H9 (cell line): ENCODE measurements around the gene TMEM273. TPM values are rescaled to one million over a fixed set of nuclear protein-coding genes. Genes with fewer than 3 reads are reported as not detected.
"Not testable (repeated sequence)": the region's sequence is repeated elsewhere in the genome, so short reads cannot be mapped to it uniquely, and the experiment has no call there.

Experiments used
- DNase-seq: peaks from one replicate; pipeline ENCODE4 v3.0.0-alpha.2; 2017
- H2AFZ ChIP-seq: one replicate; pipeline ENCODE4 v1.6.1; 2013; ENCODE audit warnings: mild to moderate bottlenecking, low read length, control low read depth, moderate library complexity
- H2AK5ac ChIP-seq: 2 replicates; pipeline ENCODE4 v1.6.1; 2013; ENCODE audit warnings: low read length, control low read depth, mixed read lengths; ENCODE audit not compliant: insufficient read length
- H2BK120ac ChIP-seq: one replicate; pipeline ENCODE4 v1.6.1; 2013; ENCODE audit warnings: low read depth, mild to moderate bottlenecking, low read length, control low read depth, inconsistent platforms; ENCODE audit not compliant: poor library complexity, severe bottlenecking
- H2BK12ac ChIP-seq: 2 replicates; pipeline ENCODE4 v1.6.1; 2013; ENCODE audit warnings: low read length, control low read depth, mixed read lengths, low read depth; ENCODE audit not compliant: insufficient read length
- H2BK15ac ChIP-seq: 2 replicates; pipeline ENCODE4 v1.6.1; 2013; ENCODE audit warnings: low read depth, low read length, control low read depth
- H2BK20ac ChIP-seq: one replicate; pipeline ENCODE4 v1.6.1; 2013; ENCODE audit warnings: low read depth, mild to moderate bottlenecking, low read length, control low read depth, inconsistent platforms; ENCODE audit not compliant: poor library complexity, severe bottlenecking
- H2BK5ac ChIP-seq: 2 replicates; pipeline ENCODE4 v1.6.1; 2013; ENCODE audit warnings: low read length, control low read depth, mixed read lengths; ENCODE audit not compliant: insufficient read length
- H3K14ac ChIP-seq: 2 replicates; pipeline ENCODE4 v1.6.1; 2013; ENCODE audit warnings: low read length, control low read depth; ENCODE audit not compliant: insufficient read depth
- H3K18ac ChIP-seq: 2 replicates; pipeline ENCODE4 v1.6.1; 2013; ENCODE audit warnings: low read depth, mild to moderate bottlenecking, mixed read lengths, low read length, control low read depth; ENCODE audit not compliant: insufficient read length
- H3K23ac ChIP-seq: 2 replicates; pipeline ENCODE4 v1.6.1; 2013; ENCODE audit warnings: low read length, control low read depth, mixed read lengths, low read depth; ENCODE audit not compliant: insufficient read length
- H3K23me2 ChIP-seq: 2 replicates; pipeline ENCODE4 v1.6.1; 2013; ENCODE audit warnings: low read depth, mild to moderate bottlenecking, mixed read lengths, low read length, control low read depth; ENCODE audit not compliant: insufficient read length, poor library complexity, severe bottlenecking
- H3K27ac ChIP-seq: 2 replicates; pipeline ENCODE4 v1.5.1; 2013; ENCODE audit warnings: low read length, control low read depth, mixed read lengths, low read depth; ENCODE audit not compliant: insufficient read length
- H3K27me3 ChIP-seq: 2 replicates; pipeline ENCODE4 v1.6.1; 2013; ENCODE audit warnings: low read length, control low read depth, inconsistent platforms; ENCODE audit not compliant: insufficient read depth
- H3K4ac ChIP-seq: 2 replicates; pipeline ENCODE4 v1.6.1; 2013; ENCODE audit warnings: low read depth, mild to moderate bottlenecking, control low read depth, inconsistent platforms, low read length, moderate library complexity
- H3K4me1 ChIP-seq: 2 replicates; pipeline ENCODE4 v1.6.1; 2013; ENCODE audit warnings: low read length, control low read depth, inconsistent platforms; ENCODE audit not compliant: insufficient read depth
- H3K4me2 ChIP-seq: 2 replicates; pipeline ENCODE4 v1.6.1; 2013; ENCODE audit warnings: low read length, control low read depth, mixed read lengths; ENCODE audit not compliant: insufficient read length, insufficient read depth
- H3K56ac ChIP-seq: 2 replicates; pipeline ENCODE4 v1.6.1; 2013; ENCODE audit warnings: low read depth, mild to moderate bottlenecking, mixed read lengths, low read length, control low read depth; ENCODE audit not compliant: insufficient read length
- H3K79me1 ChIP-seq: 2 replicates; pipeline ENCODE4 v1.6.1; 2013; ENCODE audit warnings: low read depth, mild to moderate bottlenecking, moderate library complexity, low read length, control low read depth, inconsistent platforms; ENCODE audit not compliant: insufficient read depth, poor library complexity, severe bottlenecking
- H3K79me2 ChIP-seq: 2 replicates; pipeline ENCODE4 v1.6.1; 2013; ENCODE audit warnings: low read length, control low read depth, inconsistent platforms; ENCODE audit not compliant: insufficient read depth
- H3K9ac ChIP-seq: 2 replicates; pipeline ENCODE4 v1.6.1; 2013; ENCODE audit warnings: low read length, control low read depth, mixed read lengths; ENCODE audit not compliant: insufficient read length; ENCODE audit errors: extremely low read depth
- H3K9me3 ChIP-seq: one replicate; pipeline ENCODE4 v1.6.1; 2013; ENCODE audit warnings: low read depth, low read length, inconsistent platforms; ENCODE audit not compliant: control insufficient read depth
- H3T11ph ChIP-seq: one replicate; pipeline ENCODE4 v1.6.1; 2013; ENCODE audit warnings: mild to moderate bottlenecking, low read length, control low read depth, inconsistent platforms
- H4K20me1 ChIP-seq: one replicate; pipeline ENCODE4 v1.6.1; 2013; ENCODE audit not compliant: control insufficient read depth, insufficient read length, insufficient read depth
- H4K5ac ChIP-seq: 2 replicates; pipeline ENCODE4 v1.6.1; 2013; ENCODE audit warnings: low read depth, mild to moderate bottlenecking, mixed read lengths, low read length, control low read depth; ENCODE audit not compliant: insufficient read length
- H4K8ac ChIP-seq: replicated peaks from 2 replicates; pipeline ENCODE4 v1.6.1; 2013; ENCODE audit warnings: low read length, control low read depth, mixed read lengths, low read depth; ENCODE audit not compliant: insufficient read length
- H4K91ac ChIP-seq: 2 replicates; pipeline ENCODE4 v1.6.1; 2013; ENCODE audit warnings: low read depth, mild to moderate bottlenecking, moderate library complexity, mixed read lengths, low read length, control low read depth; ENCODE audit not compliant: insufficient read length
- H3K27ac Mint-ChIP-seq, 3 experiments: 2 replicates in 2 of 3; 3 replicates in 1 of 3; pipeline ENCODE4 v1.8.0; 2020 to 2021; ENCODE audit warnings: mixed read lengths in 3 of 3, mild to moderate bottlenecking in 1 of 3, moderate library complexity in 1 of 3
- H3K27me3 Mint-ChIP-seq: 2 replicates; pipeline ENCODE4 v1.8.0; 2021; ENCODE audit warnings: low read depth, mild to moderate bottlenecking, moderate library complexity, mixed read lengths
- H3K36me3 Mint-ChIP-seq, 3 experiments: 2 replicates in 2 of 3; 3 replicates in 1 of 3; pipeline ENCODE4 v1.8.0; 2020 to 2021; ENCODE audit warnings: low read depth in 3 of 3, mixed read lengths in 3 of 3; ENCODE audit not compliant: insufficient read depth in 1 of 3
- H3K4me1 Mint-ChIP-seq, 2 experiments: 2 replicates each; pipeline ENCODE4 v1.8.0; 2020; ENCODE audit warnings: mixed read lengths in 2 of 2
- H3K4me3 Mint-ChIP-seq, 2 experiments: 2 replicates in 1 of 2; 3 replicates in 1 of 2; pipeline ENCODE4 v1.8.0; 2020 to 2021; ENCODE audit warnings: mild to moderate bottlenecking in 2 of 2, mixed read lengths in 2 of 2, moderate library complexity in 1 of 2
- H3K9me3 Mint-ChIP-seq, 2 experiments: 2 replicates in 1 of 2; 3 replicates in 1 of 2; pipeline ENCODE4 v1.8.0; 2020; ENCODE audit warnings: mild to moderate bottlenecking in 2 of 2, mixed read lengths in 2 of 2, moderate library complexity in 1 of 2
- CTCF ChIP-seq: fragments of 200-600 bp; sonication (generic); conservative IDR thresholded peaks from 3 replicates; pipeline ENCODE4 v1.8.0; 2021; ENCODE audit warnings: antibody characterized with exemption, mild to moderate bottlenecking
- WGBS: extraction: QIAGEN DNeasy Blood & Tissue Kit; methylation state at CpG from one replicate; pipeline ENCODE4 v1.1.7; 2013; ENCODE audit warnings: missing lambda C conversion rate, low lambda C conversion rate, mixed read lengths; ENCODE audit not compliant: insufficient read length; ENCODE audit errors: extremely low coverage; 5-methylcytosine and 5-hydroxymethylcytosine counted together
- total RNA-seq: library from RNA; stranded (reverse); gene quantifications from 2 replicates; pipeline ENCODE4 v1.2.1, GENCODE V29; 2021

Gene TMEM273
- total RNA-seq, 1 experiment from 2014 or later, result not detected

GRCh38 chr10:49197171-49197570, 9.0 kb upstream of the TMEM273 start:
- no peak overlapping the region for H3K18ac ChIP-seq
- H3K9me3 Mint-ChIP-seq, result no peaks in the 10 kb centered on the region
- H4K20me1 ChIP-seq, result no peaks in the 10 kb centered on the region
- no peaks in the 10 kb centered on the region for H3K27me3 ChIP-seq
- H3K9ac ChIP-seq, result no peak overlapping the region
- no peaks in the 10 kb centered on the region for H3K4me1 Mint-ChIP-seq
- H3K23ac ChIP-seq, result no peak overlapping the region
- H4K8ac ChIP-seq, result no peak overlapping the region
- no CpG with 5 or more reads among the region's 6 CpGs for WGBS
- no peak overlapping the region for H2BK15ac ChIP-seq
- H3K4ac ChIP-seq, result no peak overlapping the region
- H3K4me2 ChIP-seq, result no peak overlapping the region
- no peak overlapping the region for H3T11ph ChIP-seq
- no peaks in the 10 kb centered on the region for H3K9me3 ChIP-seq
- H3K27me3 Mint-ChIP-seq, result peaks cover 15% of the 10 kb centered on the region
- no peak overlapping the region for H2BK20ac ChIP-seq
- H3K23me2 ChIP-seq, result no peaks in the 10 kb centered on the region
- no peak overlapping the region for H2BK12ac ChIP-seq
- H4K5ac ChIP-seq, result no peak overlapping the region
- H2AFZ ChIP-seq, result no peak overlapping the region
- H2BK5ac ChIP-seq, result no peak overlapping the region
- H2AK5ac ChIP-seq, result no peak overlapping the region
- H3K4me3 Mint-ChIP-seq, result no peak overlapping the region
- H3K79me2 ChIP-seq, result no peaks in the 10 kb centered on the region
- no peak for TF ChIP-seq CTCF
- no peaks in the 10 kb centered on the region for H3K36me3 Mint-ChIP-seq
- H3K14ac ChIP-seq, result no peak overlapping the region
- H3K4me1 ChIP-seq, result no peaks in the 10 kb centered on the region
- no peak overlapping the region for H2BK120ac ChIP-seq
- DNase-seq, result no peak
- no peaks in the 10 kb centered on the region for H3K79me1 ChIP-seq
- no peak overlapping the region for H3K27ac Mint-ChIP-seq
- no peak overlapping the region for H3K56ac ChIP-seq
- H3K27ac ChIP-seq, result no peak overlapping the region
- H4K91ac ChIP-seq, result no peak overlapping the region

- H3K4me1 Mint-ChIP-seq, H3K27ac ChIP-seq, H3K4me1 ChIP-seq, H3K27ac Mint-ChIP-seq, H3K4ac ChIP-seq, H3K56ac ChIP-seq, H2AFZ ChIP-seq, H2BK15ac ChIP-seq, H3K4me2 ChIP-seq, H3K14ac ChIP-seq, H4K20me1 ChIP-seq, H3K36me3 Mint-ChIP-seq, H2BK12ac ChIP-seq, H3K4me3 Mint-ChIP-seq, H3K9me3 ChIP-seq, H2BK120ac ChIP-seq, H2AK5ac ChIP-seq, H3K23ac ChIP-seq, H3K18ac ChIP-seq, H3K27me3 ChIP-seq, H2BK20ac ChIP-seq, H4K5ac ChIP-seq, H3K79me2 ChIP-seq, H4K91ac ChIP-seq, H4K8ac ChIP-seq, H3K79me1 ChIP-seq, H2BK5ac ChIP-seq, H3K9ac ChIP-seq, H3T11ph ChIP-seq, H3K9me3 Mint-ChIP-seq, H3K23me2 ChIP-seq, DNase-seq: not testable (repeated sequence)
- peaks cover 15% of the 10 kb centered on the region for H3K27me3 Mint-ChIP-seq
- no CpG with 5 or more reads among the region's 4 CpGs for WGBS
These were observed 7.7 kb upstream of the TMEM273 start for GRCh38 chr10:49195864-49196263.
